ENCODE data around the gene SYT6.

GRCh38 chr1:114078116-114078515 lies 75.6 kb downstream of the SYT6 start:
- TF ChIP-seq EZH2 (IDR thresholded peaks at IDR 0.05; ENCODE audit: low read length, missing control alignments) (no peak), CTCF (conservative IDR thresholded peaks at IDR 0.05 in 1 of 2, IDR thresholded peaks at IDR 0.05 in 1 of 2; ENCODE audit: low read depth in 1 of 2, low read length in 2 of 2) (no peak)
